ENCODE data around the gene CILP2. TPM values are rescaled to one million over a fixed set of nuclear protein-coding genes. Genes with fewer than 3 reads are reported as not detected.

CILP2 gene
- total and polyA plus RNA-seq, 2 of the 8 experiments (the other 6 are each of a cell fraction or from before 2014, with no cell fraction given) = 4.4 to 5.8 TPM

- WGBS, 2 experiments (ENCODE audit: extremely low coverage in 1 of 2, insufficient coverage in 1 of 2, insufficient read length in 1 of 2, insufficient replicate concordance in 2 of 2, low coverage in 1 of 2, low lambda C conversion rate in 2 of 2, missing lambda C conversion rate in 1 of 2) = 84% methylated on average over 4 of the region's 4 CpGs; no CpG with 5 or more reads in 1 of the 2 experiments
- H3K27ac ChIP-seq (ENCODE audit: low read depth, low read length) = no peak overlapping the region
- H3K4me3 ChIP-seq (ENCODE audit: extremely low read depth in 1 of 4, insufficient read depth in 2 of 4, low read depth in 3 of 4, low read length in 4 of 4) = no peak overlapping the region
- H4K5ac ChIP-seq (ENCODE audit: insufficient read length, low read depth, low read length) = no peak overlapping the region
- H4K20me1 ChIP-seq (replicated peaks in 1 of 2; ENCODE audit: control insufficient read depth in 1 of 2, insufficient read depth in 2 of 2, low read length in 2 of 2) = peaks cover 0 to 2% of the 10 kb centered on the region in 2 experiments
- H3K23me2 ChIP-seq (ENCODE audit: low read depth, low read length) = no peaks in the 10 kb centered on the region; the same call in 1 of the 2 replicates
- no peak overlapping the region for H3K9ac ChIP-seq (replicated peaks in 1 of 4; ENCODE audit: extremely low read depth in 1 of 4, low read depth in 3 of 4, low read length in 3 of 4)
- H3K4ac ChIP-seq (replicated peaks; ENCODE audit: insufficient read length, low read depth, low read length) = no peak overlapping the region
- H3K56ac ChIP-seq (replicated peaks; ENCODE audit: insufficient read length, low read depth, low read length) = no peak overlapping the region
- H3K79me1 ChIP-seq (ENCODE audit: low read depth, low read length) = no peaks in the 10 kb centered on the region
- no peaks in the 10 kb centered on the region for H3K79me2 ChIP-seq (ENCODE audit: control insufficient read depth in 1 of 2, insufficient read depth in 2 of 2, low read length in 2 of 2)
- no peak overlapping the region for H2AK5ac ChIP-seq (ENCODE audit: low read depth, low read length)
- H3K4me1 ChIP-seq (replicated peaks in 1 of 4; ENCODE audit: control insufficient read depth in 3 of 4, insufficient read depth in 4 of 4, low read length in 3 of 4) = peaks cover 0 to 5% (median 2%) of the 10 kb centered on the region in 4 experiments; a peak in 4 of 7 replicates
- no peak overlapping the region for H3K14ac ChIP-seq (ENCODE audit: insufficient read length)
- no peak overlapping the region for H2AFZ ChIP-seq (ENCODE audit: low read length)
- FAIRE-seq = no peak
- no peak overlapping the region for H2BK12ac ChIP-seq (ENCODE audit: low read depth, low read length)
- ChIA-PET POLR2A (ENCODE audit: partially characterized antibody) (interaction anchor here (0.6 to 1.6 kb wide), 4 partner anchors 22 to 91 kb away, joined by 3 to 4 read pairs (median 3); partner anchors contain the start of gene LPAR2), CTCF (ENCODE audit: partially characterized antibody) (interaction anchor here (1.0 to 11.1 kb wide), 4 partner anchors 12 to 64 kb away, joined by 3 to 101 read pairs (median 8); partner anchors contain the start of gene GMIP)
- H3K9me3 ChIP-seq (ENCODE audit: insufficient read depth in 2 of 2, low read depth in 1 of 2, low read length in 1 of 2) = no peaks in the 10 kb centered on the region
- H2BK20ac ChIP-seq (ENCODE audit: low read length) = no peak overlapping the region
- no peak overlapping the region for H3K23ac ChIP-seq (ENCODE audit: insufficient read length)
- DNase-seq (ENCODE audit: low read depth in 1 of 2, low spot score in 2 of 2) = no peak
- H2BK15ac ChIP-seq (ENCODE audit: low read length) = no peak overlapping the region
- H4K8ac ChIP-seq (ENCODE audit: extremely low read depth, insufficient read depth, low read length) = no peak overlapping the region
- H3K27me3 ChIP-seq (replicated peaks in 1 of 4; ENCODE audit: control insufficient read depth in 3 of 4, extremely low read depth in 1 of 4, insufficient read depth in 3 of 4, low read length in 3 of 4) = no peaks in the 10 kb centered on the region; a peak in 1 of 7 replicates
- H3K18ac ChIP-seq (ENCODE audit: extremely low read depth, low read length) = no peak overlapping the region
- H3K4me2 ChIP-seq (ENCODE audit: insufficient read depth in 1 of 2, low read depth in 2 of 2, low read length in 2 of 2) = no peak overlapping the region
- no peak overlapping the region for H2BK120ac ChIP-seq (replicated peaks; ENCODE audit: low read depth, low read length)
- no peak overlapping the region for H2BK5ac ChIP-seq (ENCODE audit: low read depth, low read length)
- no peaks in the 10 kb centered on the region for H3K36me3 ChIP-seq (ENCODE audit: control insufficient read depth in 2 of 4, insufficient read depth in 4 of 4, low read length in 3 of 4)
- no peak overlapping the region for H4K91ac ChIP-seq (replicated peaks; ENCODE audit: insufficient read length, low read length)
- TF ChIP-seq RFX5 (IDR thresholded peaks at IDR 0.05; ENCODE audit: borderline replicate concordance, low read depth, low read length) = no peak
- no peak for TF ChIP-seq TAF1 (IDR thresholded peaks at IDR 0.05; ENCODE audit: low read depth, low read length)
- no peak for TF ChIP-seq SIN3A (conservative IDR thresholded peaks at IDR 0.05 in 1 of 2, IDR thresholded peaks at IDR 0.05 in 1 of 2; ENCODE audit: low read depth in 1 of 2, low read length in 2 of 2)
- TF ChIP-seq FOSL1 (IDR thresholded peaks at IDR 0.05; ENCODE audit: insufficient read depth, low read depth, low read length) = no peak
- TF ChIP-seq EP300 (IDR thresholded peaks at IDR 0.05; ENCODE audit: borderline replicate concordance in 1 of 2, low read depth in 2 of 2, low read length in 2 of 2) = no peak
These were observed 42.4 kb downstream of the CILP2 start for GRCh38 chr19:19580418-19580817.

Measured in H1 (cell line).